ENCODE data around the gene MVK.

Gene MVK

DNA sequence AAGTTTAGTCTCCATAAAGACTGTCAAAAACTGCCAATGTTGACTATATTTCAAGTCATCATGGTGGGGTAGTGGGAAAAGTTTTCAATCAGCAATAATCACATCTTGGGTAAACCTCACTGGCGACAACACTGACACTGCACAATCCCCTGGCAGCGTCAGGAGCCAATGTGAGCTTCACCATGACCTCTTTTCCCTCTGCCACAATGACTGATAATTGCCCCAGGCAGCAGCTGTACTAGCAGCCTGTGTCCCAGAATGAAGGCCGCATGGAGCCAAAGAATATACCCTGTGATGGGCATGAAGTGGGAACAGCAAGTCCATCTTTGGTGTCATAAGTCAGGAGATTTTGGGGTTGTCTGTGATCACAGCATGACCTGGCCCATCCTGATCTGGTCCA lies 5.6 kb upstream of the MVK start:
- DNase-seq: no peak

DNA sequence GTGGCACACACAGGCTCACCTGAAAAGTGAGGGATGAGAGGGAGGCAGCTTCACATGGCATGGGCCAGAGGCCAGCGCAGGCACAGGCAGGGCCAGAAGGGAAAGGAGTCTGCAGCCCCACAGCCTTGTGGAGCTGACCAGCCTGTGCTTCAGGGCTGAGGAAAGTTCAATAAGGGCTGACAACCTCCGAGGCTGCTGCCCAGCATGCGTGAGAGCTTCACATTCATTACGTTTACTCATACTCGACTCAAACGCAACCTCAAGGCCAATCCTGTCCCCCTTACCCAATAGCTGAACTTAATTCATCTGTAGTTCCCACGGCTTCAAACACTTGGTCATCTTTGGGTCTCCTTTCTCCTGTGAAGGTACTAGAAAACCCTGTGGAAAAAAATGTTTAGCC lies 5.1 kb upstream of the MVK start:
- no peak for DNase-seq

DNA sequence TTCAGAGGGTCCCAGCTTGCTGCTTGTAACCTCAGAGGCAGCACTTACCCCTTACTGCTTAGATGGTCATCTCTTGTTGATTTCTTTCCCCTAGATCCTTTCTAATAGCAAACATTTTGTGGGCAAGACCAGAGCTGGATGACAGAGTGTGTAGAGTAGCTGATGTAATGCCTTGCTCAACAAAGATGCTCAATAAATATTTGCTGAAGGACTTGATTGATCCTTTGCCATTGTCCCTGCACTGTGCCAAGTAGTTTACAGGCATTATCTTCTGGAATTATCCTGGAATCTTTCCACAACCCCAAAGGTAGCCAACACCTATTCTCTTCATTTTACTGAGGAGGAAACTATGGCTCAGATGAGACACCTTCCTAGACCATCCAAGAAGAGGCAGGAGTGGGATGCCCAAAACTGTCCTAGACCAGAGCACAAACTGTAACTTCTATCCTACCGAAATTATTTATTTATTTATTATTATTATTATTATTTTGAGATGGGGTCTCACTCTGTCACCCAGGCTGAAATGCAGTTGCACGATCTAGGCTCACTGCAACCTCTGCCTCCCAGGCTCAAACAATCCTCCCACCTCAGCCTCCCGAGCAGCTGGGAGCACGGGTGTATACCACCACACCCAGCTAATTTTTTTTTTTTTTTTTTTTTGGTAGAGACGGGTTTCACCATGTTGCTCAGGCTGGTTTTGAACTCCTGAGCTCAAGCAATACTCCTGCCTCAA lies 1.7 kb upstream of the MVK start:
- DNase-seq: no peak

DNA sequence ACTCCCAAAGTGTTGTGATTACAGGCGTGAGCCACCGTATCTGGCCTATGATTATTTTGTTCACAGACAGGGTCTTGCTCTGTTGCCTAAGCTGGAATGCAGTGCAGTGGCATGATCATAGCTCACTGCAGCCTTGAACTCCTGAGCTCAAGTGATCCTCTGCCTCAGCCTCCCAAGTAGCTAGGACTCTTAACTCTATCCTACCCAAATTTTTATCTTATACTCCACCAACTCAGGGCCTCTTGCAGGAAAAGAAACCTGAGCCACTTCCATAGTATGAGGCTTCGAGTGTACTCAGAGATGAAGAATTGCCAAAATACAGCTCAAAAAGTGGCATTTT lies 1.1 kb upstream of the MVK start:
- DNase-seq: no peak

DNA sequence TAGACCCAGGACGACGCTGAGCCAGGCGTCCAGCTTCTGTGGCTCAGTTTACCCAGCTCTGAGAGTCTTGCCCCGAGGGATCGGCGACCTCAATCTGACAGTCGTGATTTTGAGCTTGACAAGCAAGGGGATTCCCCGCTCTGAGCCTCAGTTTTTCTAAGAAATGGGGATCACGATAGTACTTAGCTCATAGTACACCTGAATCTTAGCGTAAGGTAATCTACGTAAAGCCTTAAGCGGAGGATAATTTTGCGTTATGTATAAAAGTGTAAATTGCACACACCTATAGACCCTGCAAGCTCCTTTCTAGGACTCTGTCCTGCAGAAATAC lies 285 bp downstream of the MVK start:
- DNase-seq: no peak

DNA sequence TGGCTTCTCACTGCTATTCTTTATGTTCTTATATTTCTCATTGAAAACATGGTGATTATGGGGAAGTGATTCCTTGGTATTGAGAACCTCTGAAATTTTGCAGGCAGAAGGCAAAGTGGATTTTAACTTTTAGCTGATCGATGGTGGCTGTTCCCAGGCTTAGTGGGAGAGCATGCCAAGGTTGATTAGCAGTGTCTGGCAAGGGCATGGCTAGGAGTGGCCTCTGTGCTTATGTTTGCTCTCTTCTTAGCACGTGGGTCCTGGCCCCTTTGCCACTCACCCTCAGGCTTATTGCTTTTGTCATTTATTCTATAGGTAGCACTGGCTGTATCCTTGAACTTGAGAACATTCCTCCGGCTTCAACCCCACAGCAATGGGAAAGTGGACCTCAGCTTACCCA lies 2.1 kb downstream of the MVK start:
- DNase-seq: no peak

DNA sequence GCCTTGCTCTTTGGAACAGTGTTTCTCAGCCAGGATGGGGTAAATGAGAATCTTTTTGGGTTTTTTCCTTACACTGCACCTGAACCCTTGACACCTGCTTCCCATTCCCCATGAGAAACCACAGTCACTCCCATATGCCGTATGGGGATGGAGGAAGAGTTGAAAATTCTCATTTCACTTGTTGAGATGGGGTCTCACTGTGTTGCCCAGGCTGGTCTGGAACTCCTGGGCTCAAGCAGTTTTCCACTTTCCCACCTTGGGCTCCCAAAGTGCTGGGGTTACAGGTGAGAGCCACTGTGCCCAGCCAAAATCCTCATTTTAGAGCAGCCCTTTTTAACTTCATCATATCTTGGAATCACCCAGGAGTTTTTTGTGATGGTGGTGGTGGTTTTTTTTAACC lies 3.7 kb downstream of the MVK start:
- DNase-seq: no peak

DNA sequence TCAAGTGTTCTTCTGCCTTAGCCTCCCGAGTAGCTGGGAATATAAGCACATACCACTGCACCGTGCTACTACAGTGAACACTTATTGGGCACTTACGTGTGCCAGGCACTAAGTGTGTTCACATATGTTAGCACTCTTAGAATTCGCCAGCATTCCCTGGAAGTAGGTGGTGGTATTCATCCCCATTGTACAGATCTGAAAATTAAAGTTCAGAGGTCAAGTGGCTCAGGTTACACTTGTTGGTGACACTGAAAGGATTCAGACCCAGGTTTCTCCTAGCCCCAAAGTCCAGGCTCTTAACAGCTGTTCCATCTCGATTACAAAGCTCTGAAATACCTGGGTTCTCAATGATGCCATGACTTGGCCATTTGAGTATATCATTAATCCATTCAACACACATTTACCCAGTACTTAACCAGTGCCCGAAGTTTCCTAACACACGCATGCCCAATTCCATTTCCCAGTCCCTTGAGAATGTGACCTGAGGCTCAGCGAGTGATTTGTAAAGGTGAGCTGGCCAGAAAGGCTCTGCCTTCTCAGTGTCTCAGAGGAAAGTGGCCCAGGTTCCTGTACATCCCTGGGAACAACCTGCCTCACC lies 4.8 kb downstream of the MVK start:
- DNase-seq: no peak

DNA sequence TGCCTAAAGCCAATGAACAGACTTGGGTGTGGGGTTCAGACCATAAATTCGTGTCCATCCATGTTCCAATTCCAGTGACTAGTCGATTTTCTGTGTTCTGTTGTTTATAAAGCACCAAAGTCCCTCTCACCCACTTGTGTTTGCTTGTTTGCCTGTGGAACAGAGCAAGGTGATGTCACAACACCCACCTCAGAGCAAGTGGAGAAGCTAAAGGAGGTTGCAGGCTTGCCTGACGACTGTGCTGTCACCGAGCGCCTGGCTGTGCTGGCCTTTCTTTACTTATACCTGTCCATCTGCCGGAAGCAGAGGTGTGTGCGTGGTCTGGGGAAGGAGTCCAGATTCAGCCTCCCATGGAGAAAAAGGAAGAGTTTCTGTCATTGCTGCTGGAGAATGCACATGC lies 6.0 kb downstream of the MVK start:
- no peak for DNase-seq

DNA sequence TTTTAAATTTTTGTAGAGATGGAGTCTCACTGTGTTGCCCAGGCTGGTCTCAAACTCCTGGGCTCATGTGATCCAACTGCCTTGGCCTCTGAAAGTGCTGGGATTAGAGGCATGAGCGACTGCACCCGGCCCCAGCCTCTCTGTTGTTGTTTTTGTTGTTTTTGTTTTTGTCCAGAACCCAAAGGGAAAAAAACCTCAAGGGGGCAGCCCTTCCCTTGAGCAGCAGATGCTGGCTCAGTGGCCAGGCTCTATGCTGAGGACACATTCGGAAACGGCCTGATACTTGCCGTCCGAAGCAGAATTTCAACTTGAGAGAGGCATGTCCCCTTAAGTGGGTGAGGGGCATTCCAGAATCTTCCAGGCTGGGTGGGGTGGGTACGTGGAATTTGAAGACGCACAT lies 6.7 kb downstream of the MVK start:
- DNase-seq: no peak

DNA sequence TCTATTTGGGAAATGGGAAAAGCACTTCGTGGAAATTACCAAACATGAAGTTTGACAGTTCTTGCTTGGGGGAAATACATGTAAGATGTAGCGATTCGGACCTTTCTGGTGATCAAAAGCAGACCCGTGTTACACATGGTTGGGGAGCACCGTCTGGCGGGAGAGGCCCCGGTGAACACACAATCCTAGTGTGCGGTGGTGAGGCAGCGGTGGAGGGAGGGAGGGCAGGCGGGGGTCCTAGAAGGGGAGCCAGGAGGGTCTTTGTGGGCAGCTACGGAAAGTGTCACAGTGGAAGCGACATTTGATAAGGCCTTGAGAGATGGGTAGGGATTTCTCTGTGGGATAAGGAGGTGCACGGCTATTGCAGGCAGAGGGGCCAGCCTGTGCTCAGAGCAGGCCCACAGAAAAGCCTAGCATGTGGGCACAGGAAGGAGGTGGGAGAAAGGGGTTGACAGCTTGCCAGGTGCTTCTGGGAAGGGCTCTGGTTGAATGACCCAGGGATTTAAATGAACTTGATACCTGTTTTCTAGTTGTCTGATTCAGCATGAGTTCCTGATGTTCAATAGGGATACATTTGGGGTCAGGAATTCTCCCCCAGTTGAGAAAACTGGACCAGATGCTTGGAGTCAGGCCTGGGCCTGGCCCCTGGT lies 7.2 kb downstream of the MVK start:
- DNase-seq: no peak

DNA sequence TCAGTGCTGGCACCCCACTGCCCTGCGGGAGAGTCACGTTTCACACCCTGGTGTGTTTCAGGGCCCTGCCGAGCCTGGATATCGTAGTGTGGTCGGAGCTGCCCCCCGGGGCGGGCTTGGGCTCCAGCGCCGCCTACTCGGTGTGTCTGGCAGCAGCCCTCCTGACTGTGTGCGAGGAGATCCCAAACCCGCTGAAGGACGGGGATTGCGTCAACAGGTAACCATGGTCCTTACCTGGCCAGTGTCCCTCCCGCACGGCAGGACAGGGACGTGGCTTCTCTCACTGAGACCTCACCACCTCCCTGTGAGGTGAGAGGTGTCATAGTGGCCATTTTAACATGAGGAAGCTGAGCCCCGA lies 7.7 kb downstream of the MVK start:
- no peak for DNase-seq

DNA sequence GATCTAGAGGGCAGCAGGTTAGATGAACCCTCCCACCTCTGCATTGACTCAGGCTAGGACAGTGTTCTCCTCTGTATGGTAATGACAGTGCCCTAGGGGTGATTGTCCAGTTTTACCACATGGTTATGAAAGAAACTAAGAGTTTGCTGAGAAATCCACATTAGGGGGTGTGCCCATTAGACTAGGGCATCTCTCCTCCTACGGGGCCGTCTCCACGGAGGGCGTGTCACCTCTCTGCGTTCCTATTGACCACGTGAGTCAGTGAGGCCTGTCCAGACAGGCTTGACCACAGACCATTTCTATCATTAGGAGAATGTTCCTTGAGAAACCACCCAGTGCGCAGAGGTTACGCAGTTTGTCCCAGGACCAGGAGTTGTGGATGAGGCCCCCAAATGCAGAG lies 8.3 kb downstream of the MVK start:
- no peak for DNase-seq

DNA sequence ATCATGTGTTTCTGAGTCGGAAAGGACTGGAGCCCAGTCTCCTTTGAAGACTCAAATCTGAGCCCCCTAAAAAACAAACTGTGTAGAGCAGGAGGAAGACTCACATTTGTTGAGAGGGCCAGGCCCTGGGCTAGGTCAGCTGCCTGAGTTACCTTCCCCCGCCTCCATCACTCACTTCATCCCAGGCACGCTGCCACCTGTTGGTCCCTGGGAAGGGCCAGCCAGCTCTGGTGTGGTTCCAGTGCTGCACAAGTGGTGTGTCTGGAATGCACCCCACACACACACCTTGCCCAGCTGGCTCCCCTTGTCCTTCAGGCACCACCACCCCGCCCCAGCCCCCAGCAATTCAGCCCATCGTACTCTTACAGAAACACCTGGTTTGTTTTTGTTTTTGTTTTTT lies 9.0 kb downstream of the MVK start:
- DNase-seq: no peak

DNA sequence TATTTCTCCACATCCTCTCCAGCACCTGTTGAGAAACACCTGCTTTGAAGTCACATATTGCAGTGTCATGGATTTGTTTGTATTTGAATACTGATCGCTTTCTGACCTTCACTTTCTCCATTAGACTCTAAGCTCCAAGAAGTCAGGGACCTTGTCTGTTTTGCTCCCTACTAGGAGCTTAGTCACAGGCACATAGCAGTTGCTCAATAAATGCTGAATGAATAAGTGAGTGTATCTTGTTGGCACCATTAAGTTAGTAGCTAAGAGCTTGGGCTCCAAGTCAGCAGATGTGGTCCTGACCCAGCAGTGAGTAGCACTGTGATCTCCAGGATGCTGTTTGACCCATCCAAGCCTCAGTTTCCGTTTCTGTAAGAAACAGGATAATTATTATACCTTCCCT lies 10.1 kb downstream of the MVK start:
- no peak for DNase-seq

DNA sequence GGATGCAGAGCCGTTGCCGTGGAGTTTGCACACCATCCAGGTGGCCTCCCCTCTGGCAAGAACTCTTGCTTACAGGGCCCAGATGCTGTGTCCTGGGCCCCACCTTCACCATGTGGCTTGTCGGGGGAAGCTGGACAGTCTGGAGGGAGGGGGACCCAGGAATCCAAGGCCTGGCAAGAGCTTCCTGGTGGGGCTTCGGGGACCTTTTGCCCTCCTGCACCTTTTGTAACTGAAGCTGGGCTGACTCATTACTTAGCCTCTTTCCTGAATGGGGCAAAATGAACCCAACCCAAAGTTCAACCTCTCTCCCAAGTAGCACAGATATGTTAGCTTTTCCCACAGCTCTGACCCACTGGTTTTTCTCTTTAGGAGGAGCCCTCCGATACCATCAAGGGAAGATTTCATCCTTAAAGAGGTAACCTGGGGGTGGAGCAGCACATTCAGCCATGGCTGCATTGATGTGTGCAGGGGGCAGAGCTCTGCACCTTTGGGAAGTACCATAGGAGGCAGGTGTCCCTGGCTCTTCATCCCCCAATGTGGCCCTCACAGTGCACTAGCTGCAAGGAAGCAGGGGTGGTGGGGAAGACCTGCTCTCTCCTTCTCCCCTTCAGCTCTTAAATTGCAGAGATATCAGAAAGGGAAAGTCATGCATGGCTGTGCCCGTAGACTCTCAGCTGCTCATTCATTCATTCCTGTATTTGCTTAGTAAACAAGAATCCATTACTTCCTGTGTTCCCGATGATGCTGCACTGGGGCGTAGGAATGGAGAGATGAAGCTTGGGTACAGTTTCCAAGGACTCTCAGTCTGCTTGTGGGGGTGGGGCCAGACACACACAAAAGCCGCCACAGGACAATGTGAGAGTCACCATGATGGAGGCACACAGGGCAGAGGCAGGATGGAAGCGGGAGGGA lies 13.0 kb downstream of the MVK start:
- no peak for DNase-seq

DNA sequence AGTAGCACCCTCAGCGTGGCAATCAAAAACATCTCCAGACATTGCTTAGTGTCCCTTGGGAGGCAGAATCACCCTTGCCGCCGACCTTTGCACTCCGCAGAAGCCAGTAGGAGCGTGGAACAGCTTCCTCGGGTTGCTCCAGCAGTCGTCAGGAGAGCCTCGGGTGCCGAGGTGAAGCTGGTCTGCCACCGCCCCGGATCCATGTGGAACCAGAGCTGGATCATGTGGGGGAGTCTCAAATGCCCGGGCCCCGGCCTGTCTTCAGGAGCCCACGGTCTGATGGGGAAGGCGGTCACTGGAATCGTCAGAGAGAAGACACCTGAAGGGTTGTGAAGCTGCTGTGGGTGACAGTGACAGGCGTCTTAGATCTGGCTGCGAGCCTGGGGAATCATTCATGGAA lies 14.3 kb downstream of the MVK start:
- no peak for DNase-seq

DNA sequence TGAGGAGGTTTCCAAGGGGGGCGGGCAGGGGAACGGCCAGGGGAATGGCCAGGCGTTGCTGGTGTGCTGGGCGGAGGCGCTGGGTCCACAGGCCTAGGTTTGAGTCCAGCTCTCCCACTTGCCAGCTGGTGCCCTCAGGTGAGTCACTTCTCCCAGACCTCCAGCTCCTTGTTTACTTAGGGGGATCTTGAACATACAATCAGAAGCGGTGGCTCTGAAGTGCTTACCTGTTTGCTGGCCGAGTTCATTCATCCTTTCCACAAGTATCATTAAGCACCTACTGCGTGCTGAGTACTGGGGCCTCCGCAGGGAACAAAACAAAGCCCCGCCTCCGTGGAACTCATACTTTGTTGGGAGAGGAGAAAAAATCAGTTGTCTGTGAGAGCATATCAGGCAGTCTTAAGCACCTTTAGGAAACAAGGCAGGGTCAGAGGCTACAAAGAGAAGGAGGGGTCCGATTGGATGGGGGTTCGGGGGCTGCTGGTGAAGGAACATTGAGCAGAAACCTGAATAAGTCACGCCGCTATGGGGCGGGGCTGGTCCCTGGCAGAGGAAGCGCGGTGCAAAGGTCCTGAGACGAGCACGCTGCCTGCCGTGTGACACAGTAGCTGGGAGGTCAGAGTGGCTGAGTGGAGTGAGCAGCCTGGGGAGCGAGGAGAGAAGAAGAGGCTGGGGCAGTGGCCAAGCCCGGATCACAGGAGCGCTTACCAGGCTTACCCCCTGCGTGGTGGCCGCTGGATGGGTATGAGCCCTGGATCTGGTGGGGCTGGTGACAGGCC lies 15.1 kb downstream of the MVK start:
- no peak for DNase-seq

DNA sequence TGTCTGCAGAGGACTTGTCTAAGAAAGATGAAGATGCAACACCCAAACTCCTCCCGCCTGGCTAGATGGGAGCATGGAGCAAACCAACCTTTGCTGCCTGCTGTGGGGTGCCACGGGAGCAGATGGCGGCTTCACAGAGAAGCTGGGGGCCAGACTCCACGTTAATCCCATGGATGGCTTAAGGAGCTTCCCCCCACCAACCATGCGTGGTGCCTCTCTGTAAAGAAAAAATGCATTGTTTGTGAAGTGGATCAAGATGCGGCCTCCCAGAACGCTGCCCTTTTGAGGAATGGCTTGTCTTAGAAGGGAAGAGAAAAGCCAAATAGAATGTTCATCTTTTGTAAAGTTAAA lies 15.6 kb downstream of the MVK start:
- no peak for DNase-seq

DNA sequence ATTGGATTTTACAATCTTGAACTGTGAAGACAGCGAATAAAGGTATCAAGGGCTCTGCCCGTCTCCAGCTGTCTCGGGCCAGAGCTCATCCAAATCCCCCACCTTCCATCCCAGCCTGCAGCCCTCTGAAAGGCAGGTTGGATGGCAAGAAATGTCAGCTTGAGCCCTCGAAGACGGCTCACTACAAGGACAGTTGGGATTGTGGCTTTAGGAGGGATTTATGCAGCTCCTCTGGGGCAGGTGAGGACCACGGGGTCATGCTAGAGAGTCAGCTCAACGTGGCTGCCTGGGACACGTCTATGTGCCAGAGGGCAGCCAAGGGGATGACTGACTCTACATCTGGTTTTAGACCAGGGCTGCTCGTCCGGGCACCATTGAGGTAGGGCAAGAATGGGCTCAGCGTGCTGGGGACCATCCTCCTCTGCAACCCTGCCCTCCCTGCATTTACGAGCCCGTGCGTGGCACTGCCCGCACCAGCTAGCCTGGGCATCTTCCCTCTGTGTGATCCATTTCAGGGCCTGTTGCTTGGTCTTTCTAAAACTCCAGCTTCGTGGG lies 16.2 kb downstream of the MVK start:
- DNase-seq: no peak

DNA sequence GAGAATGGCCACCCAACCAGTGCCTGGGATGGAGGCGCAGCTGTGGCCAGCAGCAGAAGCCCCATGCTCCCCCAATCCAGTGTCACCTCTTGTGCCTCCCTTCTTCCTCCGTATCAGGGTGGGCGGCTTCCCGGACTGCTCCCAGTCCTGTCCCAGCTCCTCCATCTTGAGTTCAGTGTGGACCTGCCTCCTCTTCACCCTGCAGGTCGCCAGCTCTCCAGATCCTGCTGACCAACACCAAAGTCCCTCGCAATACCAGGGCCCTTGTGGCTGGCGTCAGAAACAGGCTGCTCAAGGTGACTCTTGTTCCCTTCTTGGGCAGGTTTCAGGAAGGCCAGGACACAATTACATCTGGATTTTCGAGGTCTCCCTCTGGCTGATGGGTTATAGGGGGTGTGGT lies 17.0 kb downstream of the MVK start:
- DNase-seq: no peak

DNA sequence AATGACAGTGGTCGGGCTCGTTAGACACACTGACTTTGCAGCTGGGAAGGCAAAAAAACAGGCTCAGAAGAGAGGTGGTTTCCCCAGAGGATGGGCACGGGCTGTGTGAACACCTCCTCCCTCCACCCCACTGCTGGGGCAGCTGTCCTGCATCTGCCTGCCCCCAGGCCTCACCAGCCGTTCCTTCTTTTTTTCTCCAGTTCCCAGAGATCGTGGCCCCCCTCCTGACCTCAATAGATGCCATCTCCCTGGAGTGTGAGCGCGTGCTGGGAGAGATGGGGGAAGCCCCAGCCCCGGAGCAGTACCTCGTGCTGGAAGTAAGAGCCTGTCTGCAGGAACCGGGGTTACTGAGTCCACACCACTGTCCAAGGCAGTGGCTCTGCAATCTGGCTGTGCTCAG lies 17.4 kb downstream of the MVK start:
- DNase-seq: no peak
